ENCODE results near the gene GREM1.

DNA sequence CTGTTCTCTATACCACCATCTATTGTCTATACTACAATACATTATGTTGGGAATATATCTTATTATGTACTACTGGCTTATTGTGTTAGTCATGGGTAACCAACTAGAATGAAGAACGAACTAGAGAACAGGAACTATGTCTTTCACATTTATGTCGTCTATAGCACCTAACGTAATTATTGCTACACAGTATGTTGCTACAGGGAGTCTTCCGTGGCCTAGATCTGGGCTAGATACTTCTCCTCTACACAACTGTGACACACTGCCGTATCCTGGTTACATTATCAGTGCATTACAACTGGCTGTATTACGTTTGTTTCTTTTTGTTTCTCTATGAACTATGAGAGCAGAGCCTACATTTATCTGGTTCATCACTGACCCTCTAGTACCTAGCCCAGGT lies 42.3 kb upstream of the GREM1 start:
- TF ChIP-seq, protein P1, sequence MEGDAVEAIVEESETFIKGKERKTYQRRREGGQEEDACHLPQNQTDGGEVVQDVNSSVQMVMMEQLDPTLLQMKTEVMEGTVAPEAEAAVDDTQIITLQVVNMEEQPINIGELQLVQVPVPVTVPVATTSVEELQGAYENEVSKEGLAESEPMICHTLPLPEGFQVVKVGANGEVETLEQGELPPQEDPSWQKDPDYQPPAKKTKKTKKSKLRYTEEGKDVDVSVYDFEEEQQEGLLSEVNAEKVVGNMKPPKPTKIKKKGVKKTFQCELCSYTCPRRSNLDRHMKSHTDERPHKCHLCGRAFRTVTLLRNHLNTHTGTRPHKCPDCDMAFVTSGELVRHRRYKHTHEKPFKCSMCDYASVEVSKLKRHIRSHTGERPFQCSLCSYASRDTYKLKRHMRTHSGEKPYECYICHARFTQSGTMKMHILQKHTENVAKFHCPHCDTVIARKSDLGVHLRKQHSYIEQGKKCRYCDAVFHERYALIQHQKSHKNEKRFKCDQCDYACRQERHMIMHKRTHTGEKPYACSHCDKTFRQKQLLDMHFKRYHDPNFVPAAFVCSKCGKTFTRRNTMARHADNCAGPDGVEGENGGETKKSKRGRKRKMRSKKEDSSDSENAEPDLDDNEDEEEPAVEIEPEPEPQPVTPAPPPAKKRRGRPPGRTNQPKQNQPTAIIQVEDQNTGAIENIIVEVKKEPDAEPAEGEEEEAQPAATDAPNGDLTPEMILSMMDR (IDR thresholded peaks at IDR 0.05): no peak
- no peak for TF ChIP-seq POLR2A (IDR thresholded peaks at IDR 0.05)
